ENCODE data around the gene ENPP1. TPM values are rescaled to one million over a fixed set of nuclear protein-coding genes. Genes with fewer than 3 reads are reported as not detected.

The ENPP1 gene
- total and polyA plus RNA-seq, 2 experiments from 2014 or later, result 34.2 to 53.7 TPM

DNA sequence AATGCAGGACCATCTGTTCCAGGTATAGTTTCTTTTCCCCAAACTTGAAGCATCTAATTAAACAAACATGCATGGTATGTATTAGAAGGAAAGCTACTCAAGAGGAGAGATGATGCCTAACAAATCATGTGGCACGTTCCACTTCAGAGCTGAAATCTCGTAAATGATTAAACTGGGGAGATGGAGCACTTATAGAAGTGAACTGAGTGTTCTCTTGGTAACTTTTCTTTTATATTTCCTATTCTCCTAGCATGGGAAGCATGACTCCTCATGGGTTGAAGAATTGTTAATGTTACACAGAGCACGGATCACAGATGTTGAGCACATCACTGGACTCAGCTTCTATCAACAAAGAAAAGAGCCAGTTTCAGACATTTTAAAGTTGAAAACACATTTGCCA is 82.3 kb downstream of the ENPP1 start:
- peaks cover 2% of the 10 kb centered on the region; the same call in 1 of the 2 replicates for H3F3A ChIP-seq (ENCODE audit: insufficient read depth)
- no peak overlapping the region for H3K27ac ChIP-seq
- H3K27me3 ChIP-seq (replicated peaks; ENCODE audit: insufficient read depth), result no peaks in the 10 kb centered on the region
- H3K9me3 ChIP-seq (ENCODE audit: low read depth), result no peaks in the 10 kb centered on the region
- H3K36me3 ChIP-seq (ENCODE audit: low read depth), result peaks cover 40% of the 10 kb centered on the region; the same call in 1 of the 2 replicates
- no peaks in the 10 kb centered on the region for H3K9me2 ChIP-seq (ENCODE audit: insufficient read depth)
- no peak for TF ChIP-seq EZH2phosphoT487 (IDR thresholded peaks at IDR 0.05; ENCODE audit: insufficient read depth, low read depth)
- TF ChIP-seq EZH2 (IDR thresholded peaks at IDR 0.05; ENCODE audit: insufficient read depth, poor library complexity, severe bottlenecking), result no peak
- no peak overlapping the region for H3K4me2 ChIP-seq (ENCODE audit: unreplicated experiment)
- H4K20me1 ChIP-seq (ENCODE audit: insufficient read depth), result no peaks in the 10 kb centered on the region
- in situ Hi-C loops (cut with MboI), result no loop called here
- H3K4me1 ChIP-seq (ENCODE audit: insufficient read depth), result 0 out of 2 replicates have a peak, but pooled peaks cover under 1% of the 10 kb centered on the region
- H3K79me2 ChIP-seq (ENCODE audit: insufficient read depth), result no peaks in the 10 kb centered on the region
- no peak for DNase-seq
- H3K9ac ChIP-seq, result no peak overlapping the region
- no peak overlapping the region for H2AFZ ChIP-seq
- WGBS, 2 experiments (ENCODE audit: low coverage in 1 of 2, low lambda C conversion rate in 2 of 2, missing lambda C conversion rate in 2 of 2), result 99 to 100% methylated on average over 3 of the region's 3 CpGs
- no peak overlapping the region for H3K4me3 ChIP-seq

- Histone ChIP-seq H4K20me1 (ENCODE audit: insufficient read depth) (no peaks in the 10 kb centered on the region), H3K27me3 (replicated peaks; ENCODE audit: insufficient read depth) (no peaks in the 10 kb centered on the region), H3K4me2 (ENCODE audit: unreplicated experiment) (no peak overlapping the region), H3K9me2 (ENCODE audit: insufficient read depth) (no peaks in the 10 kb centered on the region), H3K27ac (no peak overlapping the region), H3K79me2 (ENCODE audit: insufficient read depth) (no peaks in the 10 kb centered on the region), H3K4me1 (ENCODE audit: insufficient read depth) (no peaks in the 10 kb centered on the region), H3K9me3 (ENCODE audit: low read depth) (no peaks in the 10 kb centered on the region), H3F3A (ENCODE audit: insufficient read depth) (peaks cover 5% of the 10 kb centered on the region; the same call in 1 of the 2 replicates), H2AFZ (no peak overlapping the region), H3K36me3 (ENCODE audit: low read depth) (peaks cover 30% of the 10 kb centered on the region; the same call in 1 of the 2 replicates), H3K4me3 (no peak overlapping the region), H3K9ac (no peak overlapping the region)
- WGBS, 2 experiments (ENCODE audit: low coverage in 1 of 2, low lambda C conversion rate in 2 of 2, missing lambda C conversion rate in 2 of 2), result 88% methylated on average over 1 of the region's 1 CpG
- DNase-seq, result no peak
- no peak for TF ChIP-seq EZH2phosphoT487 (IDR thresholded peaks at IDR 0.05; ENCODE audit: insufficient read depth, low read depth)
- no peak for TF ChIP-seq EZH2 (IDR thresholded peaks at IDR 0.05; ENCODE audit: insufficient read depth, poor library complexity, severe bottlenecking)
- in situ Hi-C loops (cut with MboI), result no loop called here
Measured at GRCh38 chr6:131893198-131893597, 85.4 kb downstream of the ENPP1 start.

GRCh38 chr6:131894493-131895424 is 86.9 kb downstream of the ENPP1 start:
- no peaks in the 10 kb centered on the region for H3K9me3 ChIP-seq (ENCODE audit: low read depth)
- in situ Hi-C loops (cut with MboI), result no loop called here

DNA sequence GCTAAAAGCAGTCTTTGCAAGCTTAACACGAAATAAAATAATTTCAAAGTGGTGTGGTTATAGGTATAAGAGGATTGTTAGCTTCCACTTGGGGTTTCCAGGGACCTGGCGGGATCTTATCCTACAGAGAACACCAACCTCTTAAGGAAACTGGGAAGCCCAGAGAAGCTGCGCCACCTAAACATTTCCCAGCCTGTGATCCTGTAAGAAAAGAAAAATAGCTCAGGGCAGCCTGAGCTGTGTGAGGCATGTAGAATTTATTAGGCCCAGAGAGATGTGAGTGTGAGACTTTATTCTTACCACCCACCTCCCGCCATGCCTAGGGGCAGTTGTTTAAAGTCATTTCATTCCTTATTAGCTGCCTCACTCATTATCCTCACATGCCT is 89.2 kb downstream of the ENPP1 start:
- no peak overlapping the region for H2AFZ ChIP-seq
- no peak overlapping the region for H3K27ac ChIP-seq
- no peaks in the 10 kb centered on the region for H3K9me2 ChIP-seq (ENCODE audit: insufficient read depth)
- TF ChIP-seq EZH2 (IDR thresholded peaks at IDR 0.05; ENCODE audit: insufficient read depth, poor library complexity, severe bottlenecking) (no peak), EZH2phosphoT487 (IDR thresholded peaks at IDR 0.05; ENCODE audit: insufficient read depth, low read depth) (no peak)
- H3K79me2 ChIP-seq (ENCODE audit: insufficient read depth), result no peaks in the 10 kb centered on the region
- no peak overlapping the region for H3K4me3 ChIP-seq
- no peak for DNase-seq
- H3K27me3 ChIP-seq (replicated peaks; ENCODE audit: insufficient read depth), result peaks cover 11% of the 10 kb centered on the region; the same call in 1 of the 2 replicates
- in situ Hi-C loops (cut with MboI), result no loop called here
- H3K4me2 ChIP-seq (ENCODE audit: unreplicated experiment), result no peak overlapping the region
- peaks cover 5% of the 10 kb centered on the region; the same call in 1 of the 2 replicates for H3F3A ChIP-seq (ENCODE audit: insufficient read depth)
- no peaks in the 10 kb centered on the region for H3K9me3 ChIP-seq (ENCODE audit: low read depth)
- no peak overlapping the region for H3K9ac ChIP-seq
- 85 to 89% methylated on average over 4 of the region's 4 CpGs for WGBS, 2 experiments (ENCODE audit: low coverage in 1 of 2, low lambda C conversion rate in 2 of 2, missing lambda C conversion rate in 2 of 2)
- H4K20me1 ChIP-seq (ENCODE audit: insufficient read depth), result no peaks in the 10 kb centered on the region
- H3K4me1 ChIP-seq (ENCODE audit: insufficient read depth), result no peaks in the 10 kb centered on the region
- 0 out of 2 replicates have a peak, but pooled peaks cover 6% of the 10 kb centered on the region for H3K36me3 ChIP-seq (ENCODE audit: low read depth)

More at GRCh38 chr6:131894493-131895424, 86.9 kb downstream of the ENPP1 start:
- TF ChIP-seq EZH2phosphoT487 (IDR thresholded peaks at IDR 0.05; ENCODE audit: insufficient read depth, low read depth), result no peak
- no peak for TF ChIP-seq EZH2 (IDR thresholded peaks at IDR 0.05; ENCODE audit: insufficient read depth, poor library complexity, severe bottlenecking)
- no peak overlapping the region for H3K9ac ChIP-seq
- DNase-seq, result no peak
- no peaks in the 10 kb centered on the region for H3K9me2 ChIP-seq (ENCODE audit: insufficient read depth)
- H3K79me2 ChIP-seq (ENCODE audit: insufficient read depth), result no peaks in the 10 kb centered on the region
- H3K4me3 ChIP-seq, result no peak overlapping the region
- no peak overlapping the region for H3K27ac ChIP-seq
- peaks cover 5% of the 10 kb centered on the region; the same call in 1 of the 2 replicates for H3F3A ChIP-seq (ENCODE audit: insufficient read depth)
- H3K4me1 ChIP-seq (ENCODE audit: insufficient read depth), result no peaks in the 10 kb centered on the region
- H3K4me2 ChIP-seq (ENCODE audit: unreplicated experiment), result no peak overlapping the region
- H3K36me3 ChIP-seq (ENCODE audit: low read depth), result peaks cover 22% of the 10 kb centered on the region; the same call in 1 of the 2 replicates
- H3K27me3 ChIP-seq (replicated peaks; ENCODE audit: insufficient read depth), result no peaks in the 10 kb centered on the region
- H2AFZ ChIP-seq, result no peak overlapping the region
- 65% methylated on average over 8 of the region's 8 CpGs for WGBS, 2 experiments (ENCODE audit: low coverage in 1 of 2, low lambda C conversion rate in 2 of 2, missing lambda C conversion rate in 2 of 2)
- no peaks in the 10 kb centered on the region for H4K20me1 ChIP-seq (ENCODE audit: insufficient read depth)
